ENCODE data around the gene NUP210.

GRCh38 chr3:13325892-13326443 lies 94.2 kb downstream of the NUP210 start:
- TF ChIP-seq REST (IDR thresholded peaks at IDR 0.05; ENCODE audit: unreplicated experiment) (no peak), CTCF (conservative IDR thresholded peaks at IDR 0.05; ENCODE audit: low read depth in 2 of 2) (no peak), EZH2 (IDR thresholded peaks at IDR 0.05; ENCODE audit: low read depth, unreplicated experiment) (no peak), EZH2phosphoT487 (IDR thresholded peaks at IDR 0.05; ENCODE audit: unreplicated experiment) (no peak), POLR2AphosphoS5 (IDR thresholded peaks at IDR 0.05; ENCODE audit: low read depth) (no peak), ETS1 (IDR thresholded peaks at IDR 0.05) (no peak), ZNF462 (CRISPR knock-in tag; IDR thresholded peaks at IDR 0.05) (no peak), CREB1 (CRISPR knock-in tag; IDR thresholded peaks at IDR 0.05; ENCODE audit: low read depth) (no peak)

All from GM23338 (cell line).